Gastroesophageal sphincter (tissue), 3 donors: ENCODE results near the gene OR10H1.

Experiments
- POLR2A ChIP-seq, 2 donors: fragments of 450-650 bp; IDR thresholded peaks; one replicate each; pipeline ENCODE4 v1.6.1; 2017; ENCODE audit warnings: antibody characterized with exemption in 2 of 2, mild to moderate bottlenecking in 2 of 2, moderate library complexity in 1 of 2
- TF ChIP-seq, protein P1 (sequence below), 4 experiments: fragments of 200-600 bp in 2 of 4; fragments of 450-650 bp in 2 of 4; sonication (generic) in 1 of 4; IDR thresholded peaks; one replicate each; pipeline ENCODE4 v1.5.1; 2017 to 2019; ENCODE audit warnings: antibody characterized with exemption in 4 of 4, mild to moderate bottlenecking in 2 of 4, moderate library complexity in 2 of 4

DNA sequence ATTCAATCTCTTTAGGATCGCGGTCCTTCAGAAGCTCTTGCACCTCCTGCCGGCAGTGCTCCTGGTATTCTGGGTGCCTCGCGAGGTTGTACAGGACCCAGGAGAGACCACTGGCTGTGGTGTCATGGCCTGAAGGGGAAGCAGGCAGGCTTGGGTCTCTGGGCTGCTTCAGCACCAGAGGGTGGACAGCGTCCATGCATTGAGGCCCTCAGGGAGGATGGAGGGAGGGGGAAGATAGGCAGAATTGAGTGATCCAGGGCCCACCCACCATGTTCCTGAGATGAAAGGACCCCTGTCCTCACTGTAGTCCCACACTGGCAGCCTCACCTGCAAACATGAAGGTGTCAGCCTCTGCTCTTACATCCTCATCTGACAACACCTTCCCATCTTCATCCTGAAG lies 45.9 kb downstream of the OR10H1 start:
- TF ChIP-seq, protein P1, sequence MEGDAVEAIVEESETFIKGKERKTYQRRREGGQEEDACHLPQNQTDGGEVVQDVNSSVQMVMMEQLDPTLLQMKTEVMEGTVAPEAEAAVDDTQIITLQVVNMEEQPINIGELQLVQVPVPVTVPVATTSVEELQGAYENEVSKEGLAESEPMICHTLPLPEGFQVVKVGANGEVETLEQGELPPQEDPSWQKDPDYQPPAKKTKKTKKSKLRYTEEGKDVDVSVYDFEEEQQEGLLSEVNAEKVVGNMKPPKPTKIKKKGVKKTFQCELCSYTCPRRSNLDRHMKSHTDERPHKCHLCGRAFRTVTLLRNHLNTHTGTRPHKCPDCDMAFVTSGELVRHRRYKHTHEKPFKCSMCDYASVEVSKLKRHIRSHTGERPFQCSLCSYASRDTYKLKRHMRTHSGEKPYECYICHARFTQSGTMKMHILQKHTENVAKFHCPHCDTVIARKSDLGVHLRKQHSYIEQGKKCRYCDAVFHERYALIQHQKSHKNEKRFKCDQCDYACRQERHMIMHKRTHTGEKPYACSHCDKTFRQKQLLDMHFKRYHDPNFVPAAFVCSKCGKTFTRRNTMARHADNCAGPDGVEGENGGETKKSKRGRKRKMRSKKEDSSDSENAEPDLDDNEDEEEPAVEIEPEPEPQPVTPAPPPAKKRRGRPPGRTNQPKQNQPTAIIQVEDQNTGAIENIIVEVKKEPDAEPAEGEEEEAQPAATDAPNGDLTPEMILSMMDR (IDR thresholded peaks at IDR 0.05), result no peak
- TF ChIP-seq POLR2A (IDR thresholded peaks at IDR 0.05), result no peak
